Duodenal mucosa (tissue), 2 donors: ENCODE data around the gene FRMD4A.

Source experiments
- H3K27ac ChIP-seq: one replicate; pipeline ENCODE4 v1.7.0; 2013; ENCODE audit warnings: low read depth, low read length
- H3K27me3 ChIP-seq, 2 donors: one replicate each; pipeline ENCODE4 v1.7.0; 2013; ENCODE audit warnings: low read length in 2 of 2, control low read depth in 1 of 2; ENCODE audit not compliant: insufficient read depth in 2 of 2, control insufficient read depth in 1 of 2
- H3K36me3 ChIP-seq, 2 donors: one replicate each; pipeline ENCODE4 v1.7.0; 2013; ENCODE audit warnings: low read length in 2 of 2, control low read depth in 1 of 2; ENCODE audit not compliant: insufficient read depth in 2 of 2, control insufficient read depth in 1 of 2
- H3K4me1 ChIP-seq, 2 donors: one replicate each; pipeline ENCODE4 v1.7.0; 2013; ENCODE audit warnings: low read length in 2 of 2, control low read depth in 1 of 2; ENCODE audit not compliant: insufficient read depth in 2 of 2, control insufficient read depth in 1 of 2
- H3K4me3 ChIP-seq, 2 donors: one replicate each; pipeline ENCODE4 v1.7.0; 2013; ENCODE audit warnings: low read length in 2 of 2, low read depth in 1 of 2
- H3K9ac ChIP-seq, 2 donors: one replicate each; pipeline ENCODE4 v1.7.0; 2013; ENCODE audit warnings: low read length in 2 of 2, low read depth in 1 of 2
- H3K9me3 ChIP-seq, 2 donors: one replicate each; pipeline ENCODE4 v1.7.0; 2013; ENCODE audit warnings: low read length in 2 of 2, control low read depth in 1 of 2; ENCODE audit not compliant: control insufficient read depth in 1 of 2

FRMD4A gene

GRCh38 chr10:14196113-14196512 lies 134.6 kb downstream of the FRMD4A start:
- Histone ChIP-seq H3K9me3 (no peaks in the 10 kb centered on the region), H3K27me3 (peaks cover 0 to 10% of the 10 kb centered on the region in 2 donors)

GRCh38 chr10:14195433-14195832 lies 135.3 kb downstream of the FRMD4A start:
- H3K4me1 ChIP-seq: no peaks in the 10 kb centered on the region
- no peaks in the 10 kb centered on the region for H3K36me3 ChIP-seq
- no peak overlapping the region for H3K27ac ChIP-seq
- peaks cover 0 to 8% of the 10 kb centered on the region in 2 donors for H3K27me3 ChIP-seq
- H3K9ac ChIP-seq: no peak overlapping the region
- H3K4me3 ChIP-seq: no peak overlapping the region
- no peaks in the 10 kb centered on the region for H3K9me3 ChIP-seq

More at GRCh38 chr10:14196113-14196512, 134.6 kb downstream of the FRMD4A start:
- Histone ChIP-seq H3K9ac (no peak overlapping the region), H3K27ac (no peak overlapping the region), H3K36me3 (no peaks in the 10 kb centered on the region), H3K4me1 (no peaks in the 10 kb centered on the region), H3K4me3 (no peak overlapping the region)

GRCh38 chr10:14192746-14193145 lies 138.0 kb downstream of the FRMD4A start:
- H3K4me1 ChIP-seq: no peaks in the 10 kb centered on the region
- no peaks in the 10 kb centered on the region for H3K36me3 ChIP-seq
- no peak overlapping the region for H3K27ac ChIP-seq
- H3K9ac ChIP-seq: no peak overlapping the region
- no peaks in the 10 kb centered on the region for H3K9me3 ChIP-seq
- H3K4me3 ChIP-seq: no peak overlapping the region
- H3K27me3 ChIP-seq: peaks cover under 1 to 8% of the 10 kb centered on the region in 2 donors

- H3K27me3 ChIP-seq: peaks cover 2 to 8% of the 10 kb centered on the region in 2 donors
These were observed 138.9 kb downstream of the FRMD4A start for GRCh38 chr10:14191871-14192270.

GRCh38 chr10:14191407-14191806 lies 139.3 kb downstream of the FRMD4A start:
- no peak overlapping the region for H3K9ac ChIP-seq
- no peak overlapping the region for H3K27ac ChIP-seq
- no peaks in the 10 kb centered on the region for H3K4me1 ChIP-seq
- no peaks in the 10 kb centered on the region for H3K9me3 ChIP-seq
- peaks cover 2 to 8% of the 10 kb centered on the region in 2 donors for H3K27me3 ChIP-seq
- no peak overlapping the region for H3K4me3 ChIP-seq
- no peaks in the 10 kb centered on the region for H3K36me3 ChIP-seq

More at GRCh38 chr10:14191871-14192270, 138.9 kb downstream of the FRMD4A start:
- Histone ChIP-seq H3K27ac (no peak overlapping the region), H3K4me1 (no peaks in the 10 kb centered on the region), H3K9ac (no peak overlapping the region), H3K36me3 (no peaks in the 10 kb centered on the region), H3K4me3 (no peak overlapping the region), H3K9me3 (no peaks in the 10 kb centered on the region)

GRCh38 chr10:14190702-14191101 lies 140.0 kb downstream of the FRMD4A start:
- Histone ChIP-seq H3K9me3 (no peaks in the 10 kb centered on the region), H3K4me1 (no peaks in the 10 kb centered on the region), H3K9ac (no peak overlapping the region), H3K4me3 (no peak overlapping the region), H3K27ac (no peak overlapping the region), H3K27me3 (peaks cover 2 to 8% of the 10 kb centered on the region in 2 donors), H3K36me3 (no peaks in the 10 kb centered on the region)

GRCh38 chr10:14186245-14186644 lies 144.5 kb downstream of the FRMD4A start:
- H3K27ac ChIP-seq: no peak overlapping the region
- no peak overlapping the region for H3K4me3 ChIP-seq
- H3K9me3 ChIP-seq: no peaks in the 10 kb centered on the region
- no peaks in the 10 kb centered on the region for H3K4me1 ChIP-seq
- peaks cover 2 to 12% of the 10 kb centered on the region in 2 donors for H3K27me3 ChIP-seq
- no peaks in the 10 kb centered on the region for H3K36me3 ChIP-seq
- H3K9ac ChIP-seq: no peak overlapping the region

- Histone ChIP-seq H3K27me3 (peaks cover 4 to 20% of the 10 kb centered on the region in 2 donors), H3K9ac (no peak overlapping the region), H3K4me1 (no peaks in the 10 kb centered on the region), H3K9me3 (no peaks in the 10 kb centered on the region), H3K36me3 (no peaks in the 10 kb centered on the region), H3K4me3 (no peak overlapping the region), H3K27ac (no peak overlapping the region)
These were observed 145.2 kb downstream of the FRMD4A start for GRCh38 chr10:14185316-14186045.

- no peaks in the 10 kb centered on the region for H3K36me3 ChIP-seq
- H3K9me3 ChIP-seq: no peaks in the 10 kb centered on the region
- H3K27ac ChIP-seq: no peak overlapping the region
- H3K4me3 ChIP-seq: no peak overlapping the region
- H3K27me3 ChIP-seq: peaks cover 7 to 24% of the 10 kb centered on the region in 2 donors
- no peaks in the 10 kb centered on the region for H3K4me1 ChIP-seq
- no peak overlapping the region for H3K9ac ChIP-seq
These were observed 145.8 kb downstream of the FRMD4A start for GRCh38 chr10:14184841-14185315.

- H3K9me3 ChIP-seq: no peaks in the 10 kb centered on the region
- H3K27me3 ChIP-seq: peaks cover 11 to 24% of the 10 kb centered on the region in 2 donors
- H3K36me3 ChIP-seq: no peaks in the 10 kb centered on the region
- H3K4me3 ChIP-seq: no peak overlapping the region
- no peak overlapping the region for H3K27ac ChIP-seq
- H3K9ac ChIP-seq: no peak overlapping the region
- no peaks in the 10 kb centered on the region for H3K4me1 ChIP-seq
These were observed 147.9 kb downstream of the FRMD4A start for GRCh38 chr10:14182781-14183180.
